ENCODE measurements around the gene RAB9B.

GRCh38 chrX:103864886-103865534 is 33.0 kb upstream of the RAB9B start:
- no peak for TF ChIP-seq CTCF (conservative IDR thresholded peaks at IDR 0.05)
- TF ChIP-seq ZFX (IDR thresholded peaks at IDR 0.05) = no peak
